Renal cortex interstitium (tissue), 11 donors: ENCODE data around the gene METAP1D. TPM values are rescaled to one million over a fixed set of nuclear protein-coding genes. Genes with fewer than 3 reads are reported as not detected.
"Not testable (repeated sequence)": the region's sequence is repeated elsewhere in the genome, so short reads cannot be mapped to it uniquely, and the experiment has no call there.

Source experiments
- DNase-seq, 11 donors: peaks; one replicate each; pipeline ENCODE4 v3.0.0-alpha.2; 2013; ENCODE audit warnings: low read depth in 9 of 11, low spot score in 4 of 11; ENCODE audit errors: extremely low read depth in 1 of 11
- polyA plus RNA-seq, 3 donors: library from polyadenylated mRNA; unstranded; fragments of 120-200 nt; gene quantifications; one replicate each; pipeline ENCODE4 v1.2.1, GENCODE V29; 2013; ENCODE audit not compliant: insufficient read length in 3 of 3

Gene METAP1D
- polyA plus RNA-seq, 3 donors = 12.7 to 20.0 (median 15.3) TPM

DNA sequence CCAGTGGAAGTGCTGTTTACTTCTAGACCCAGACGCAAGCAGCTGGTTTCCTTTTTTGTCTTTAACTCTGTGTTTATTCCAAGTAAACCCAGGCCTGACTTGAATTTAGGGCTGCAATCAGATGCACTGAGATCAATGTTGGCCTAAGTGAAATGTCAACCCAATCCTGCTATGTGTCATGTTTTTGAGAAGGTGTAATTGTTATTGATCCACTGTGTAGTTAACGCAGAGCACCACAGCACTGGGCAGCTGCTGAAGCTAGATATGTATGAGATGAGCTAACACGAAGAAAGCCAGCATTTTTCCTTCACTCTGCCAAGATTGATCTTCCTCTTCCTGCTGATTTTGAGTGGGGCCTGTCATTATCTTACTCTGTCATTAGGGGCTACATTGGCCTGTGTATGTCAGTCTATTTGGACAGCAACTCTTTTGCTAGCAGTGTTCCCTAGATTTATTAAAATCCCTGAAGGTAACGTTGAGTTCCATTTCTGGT lies 66.7 kb downstream of the METAP1D start:
- no peak for DNase-seq

DNA sequence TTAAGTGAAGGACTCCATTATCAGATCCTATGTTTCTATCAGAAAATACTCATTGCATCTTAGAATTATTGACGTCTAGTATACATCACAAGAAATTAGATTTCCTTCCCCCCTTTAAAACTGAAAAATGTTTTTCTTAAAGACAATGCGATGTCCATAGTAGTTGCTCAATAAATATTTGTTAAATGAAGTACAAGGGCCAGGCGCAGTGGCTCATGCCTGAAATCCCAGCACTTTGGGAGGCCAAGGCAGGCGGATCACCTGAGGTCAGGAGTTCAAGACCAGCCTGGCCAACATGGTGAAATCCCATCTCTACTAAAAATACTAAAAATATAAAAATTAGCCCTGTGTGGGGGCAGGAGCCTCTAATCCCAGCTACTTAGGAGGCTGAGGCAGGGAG lies 68.2 kb downstream of the METAP1D start:
- DNase-seq = not testable (repeated sequence)

DNA sequence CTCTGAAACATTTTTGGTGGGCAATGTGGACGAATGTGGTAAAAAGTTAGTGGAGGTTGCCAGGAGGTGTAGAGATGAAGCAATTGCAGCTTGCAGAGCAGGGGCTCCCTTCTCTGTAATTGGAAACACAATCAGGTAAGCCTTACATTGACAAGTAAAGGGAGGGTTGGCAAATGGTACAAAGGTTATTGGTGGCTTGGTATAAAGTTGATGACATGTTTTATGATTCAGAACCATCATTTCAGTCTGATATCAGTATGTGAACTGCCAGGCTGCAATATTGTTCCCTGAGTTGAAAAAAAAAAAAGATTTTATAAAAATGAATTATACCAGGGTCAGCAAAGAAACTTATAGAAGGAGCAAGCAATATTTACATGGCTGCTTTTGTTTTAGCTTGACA lies 71.2 kb downstream of the METAP1D start:
- no peak for DNase-seq

DNA sequence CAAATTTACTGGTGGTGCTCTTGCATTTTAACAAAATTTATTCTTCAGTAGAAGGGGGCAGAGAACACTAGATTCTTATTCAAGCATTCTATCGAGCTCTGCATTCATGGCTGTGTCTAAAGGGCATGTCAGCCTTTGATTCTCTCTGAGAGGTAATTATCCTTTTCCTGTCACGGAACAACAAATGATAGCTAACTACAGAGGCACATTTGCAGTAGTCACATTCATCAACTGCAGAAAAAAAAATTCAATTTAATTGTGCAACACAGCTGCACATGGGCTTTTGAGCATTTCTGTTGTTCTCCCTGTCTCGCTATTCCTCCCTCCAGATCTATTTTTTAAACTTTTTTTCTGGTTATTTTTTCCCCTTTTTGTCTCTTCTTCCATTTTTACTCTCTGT lies 72.5 kb downstream of the METAP1D start:
- no peak for DNase-seq

GRCh38 chr2:172072706-172073105 lies 73.0 kb downstream of the METAP1D start:
- DNase-seq = no peak

DNA sequence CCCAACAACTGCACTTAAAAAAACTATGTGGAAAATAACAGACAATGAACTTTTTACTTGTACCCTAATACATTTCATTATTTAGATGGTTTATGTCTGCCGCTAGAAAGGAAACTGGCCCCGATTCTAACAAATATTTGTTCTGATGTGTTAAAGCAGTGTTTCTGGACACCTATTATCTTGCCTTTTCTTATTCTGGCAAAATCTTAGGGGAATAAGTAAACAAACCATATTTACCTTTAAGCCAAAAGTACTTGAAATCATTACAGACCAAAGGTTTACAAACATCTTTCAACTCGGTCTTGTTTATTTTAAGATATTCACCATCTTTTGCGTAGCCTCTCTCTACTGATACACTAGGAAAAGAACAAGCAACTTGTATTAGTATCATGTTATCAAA lies 73.8 kb downstream of the METAP1D start:
- DNase-seq = no peak

DNA sequence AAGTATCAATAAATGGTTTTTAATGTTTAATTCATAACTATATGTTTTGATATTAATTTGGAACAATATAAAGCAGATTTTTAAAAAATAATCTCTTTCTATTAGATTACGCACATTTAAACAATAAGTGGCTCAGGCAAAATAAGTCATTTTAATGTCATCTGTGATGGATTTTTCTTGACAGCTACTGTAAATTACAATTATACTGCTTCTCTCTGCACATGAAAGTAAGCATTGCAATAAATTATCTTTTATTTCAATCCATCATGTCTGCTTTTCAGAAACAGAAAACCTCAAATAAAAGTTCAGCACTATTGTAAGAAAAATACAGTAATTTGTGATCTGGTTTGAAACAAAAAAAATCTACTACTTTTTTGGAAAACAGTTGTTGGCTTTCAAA lies 74.5 kb downstream of the METAP1D start:
- no peak for DNase-seq

- DNase-seq = no peak
Measured at GRCh38 chr2:172079416-172079815, 79.7 kb downstream of the METAP1D start.

DNA sequence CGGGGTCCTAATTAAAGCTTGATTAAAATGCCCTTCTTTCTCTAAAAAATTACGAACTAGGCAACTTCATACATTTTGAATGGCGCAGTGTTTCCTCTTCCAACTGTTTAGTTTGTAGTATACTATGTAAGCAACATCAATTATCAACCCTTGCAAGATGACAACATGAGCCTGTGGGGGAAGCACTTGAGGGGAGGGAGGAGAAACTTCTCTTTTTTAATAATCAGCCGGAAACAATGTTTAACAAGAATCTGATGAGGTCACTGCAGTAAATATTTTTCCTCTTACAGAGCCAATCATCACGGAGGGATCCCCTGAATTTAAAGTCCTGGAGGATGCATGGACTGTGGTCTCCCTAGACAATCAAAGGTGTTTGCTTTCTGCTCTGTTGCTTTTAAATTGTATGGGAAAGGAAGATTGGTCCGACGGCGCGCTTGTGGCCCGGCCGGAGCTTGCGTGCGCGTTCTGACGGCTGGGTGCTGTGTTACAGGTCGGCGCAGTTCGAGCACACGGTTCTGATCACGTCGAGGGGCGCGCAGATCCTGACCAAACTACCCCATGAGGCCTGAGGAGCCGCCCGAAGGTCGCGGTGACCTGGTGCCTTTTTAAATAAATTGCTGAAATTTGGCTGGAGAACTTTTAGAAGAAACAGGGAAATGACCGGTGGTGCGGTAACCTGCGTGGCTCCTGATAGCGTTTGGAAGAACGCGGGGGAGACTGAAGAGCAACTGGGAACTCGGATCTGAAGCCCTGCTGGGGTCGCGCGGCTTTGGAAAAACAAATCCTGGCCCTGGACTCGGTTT lies 80.3 kb downstream of the METAP1D start:
- peak in 1 of 11 donors; percentile 7 for DNase-seq

- no peak for DNase-seq
Measured at GRCh38 chr2:172080641-172081220, 81.0 kb downstream of the METAP1D start.

GRCh38 chr2:172081221-172082022 lies 81.7 kb downstream of the METAP1D start:
- peak in 2 of 11 donors; percentile 7 to 25 for DNase-seq

DNA sequence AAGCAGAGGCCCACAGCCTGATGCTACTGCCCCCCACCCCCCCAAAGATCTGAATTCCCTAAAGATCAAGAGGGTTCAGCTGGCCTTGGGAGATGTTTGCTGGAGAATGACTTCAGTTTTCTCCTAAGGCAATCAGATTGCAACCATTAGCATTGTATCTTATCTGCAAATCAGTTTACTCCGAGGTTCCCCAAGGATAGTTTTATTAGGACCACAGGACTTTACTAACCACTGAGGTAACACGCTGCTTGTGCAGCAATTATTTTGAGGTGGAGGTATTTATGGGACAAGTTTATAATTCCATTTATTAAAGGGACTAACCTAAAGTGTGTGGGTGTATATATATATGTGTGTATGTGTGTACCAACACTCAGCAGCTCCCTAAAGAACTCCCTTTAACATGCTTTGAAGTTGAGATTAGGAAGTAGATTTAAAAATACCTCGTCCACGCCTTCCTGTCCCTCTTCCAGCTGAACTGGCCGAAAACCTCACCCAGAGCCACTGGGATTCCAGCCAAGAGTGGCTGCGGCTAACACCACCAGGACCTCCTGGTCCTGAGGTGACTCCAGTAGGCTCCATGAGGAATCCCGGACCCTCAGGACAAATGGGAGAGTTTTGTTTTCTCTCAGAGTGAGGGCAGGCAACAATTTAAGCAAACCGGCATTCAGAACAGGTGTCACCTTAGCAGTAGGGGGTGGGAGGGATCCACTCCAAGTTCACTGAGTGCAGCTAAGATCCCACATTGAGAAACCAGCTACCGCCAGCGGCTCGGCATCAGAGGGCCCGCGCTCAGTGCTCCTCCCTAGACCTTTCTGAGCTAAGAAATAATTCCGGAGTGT lies 82.6 kb downstream of the METAP1D start:
- DNase-seq = peak in 2 of 11 donors; percentile 6 to 24

- peak in 1 of 11 donors; percentile 7 for DNase-seq
Measured at GRCh38 chr2:172082944-172083627, 83.3 kb downstream of the METAP1D start.

- peak in 1 of 11 donors; percentile 28 for DNase-seq
Measured at GRCh38 chr2:172083628-172084394, 84.1 kb downstream of the METAP1D start.

DNA sequence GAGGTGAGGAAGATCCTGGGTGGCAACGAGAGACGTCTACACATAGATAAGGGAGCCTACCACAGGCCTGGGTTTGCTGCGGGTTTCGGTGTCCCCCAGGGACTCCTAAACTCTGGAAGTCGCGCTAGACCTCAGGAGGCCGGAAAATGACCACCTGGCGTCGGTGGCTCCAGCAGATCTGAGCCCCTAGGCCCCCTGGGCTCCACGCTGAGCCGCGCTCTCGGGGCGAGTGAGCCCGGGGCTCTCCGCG lies 84.6 kb downstream of the METAP1D start:
- DNase-seq = peak in 1 of 11 donors; percentile 15

GRCh38 chr2:172084645-172085459 lies 85.1 kb downstream of the METAP1D start:
- DNase-seq = peak in 9 of 11 donors; percentile 22 to 85 (median 77)
